Left renal cortex interstitium (tissue), 4 donors: Measurements from ENCODE around the gene ACO1. TPM values are rescaled to one million over a fixed set of nuclear protein-coding genes. Genes with fewer than 3 reads are reported as not detected.

Experiments used
- DNase-seq, 4 donors: peaks; one replicate each; pipeline ENCODE4 v3.0.0-alpha.2; 2013; ENCODE audit warnings: low read depth in 4 of 4, low spot score in 2 of 4, missing footprints in 1 of 4
- polyA plus RNA-seq, 4 donors: library from polyadenylated mRNA; unstranded; fragments of 120-200 nt; gene quantifications; one replicate each; pipeline ENCODE4 v1.2.1, GENCODE V29; 2013; ENCODE audit not compliant: insufficient read length in 4 of 4

ACO1 gene
- polyA plus RNA-seq, 4 donors, result 43.0 to 55.4 (median 45.5) TPM

GRCh38 chr9:32413424-32413823 lies 29.0 kb downstream of the ACO1 start:
- DNase-seq, result no peak

- no peak for DNase-seq
Observed at GRCh38 chr9:32414856-32415255, 30.4 kb downstream of the ACO1 start.

- no peak for DNase-seq
Observed at GRCh38 chr9:32419921-32420320, 35.5 kb downstream of the ACO1 start.

GRCh38 chr9:32422237-32422806 lies 37.9 kb downstream of the ACO1 start:
- no peak for DNase-seq

DNA sequence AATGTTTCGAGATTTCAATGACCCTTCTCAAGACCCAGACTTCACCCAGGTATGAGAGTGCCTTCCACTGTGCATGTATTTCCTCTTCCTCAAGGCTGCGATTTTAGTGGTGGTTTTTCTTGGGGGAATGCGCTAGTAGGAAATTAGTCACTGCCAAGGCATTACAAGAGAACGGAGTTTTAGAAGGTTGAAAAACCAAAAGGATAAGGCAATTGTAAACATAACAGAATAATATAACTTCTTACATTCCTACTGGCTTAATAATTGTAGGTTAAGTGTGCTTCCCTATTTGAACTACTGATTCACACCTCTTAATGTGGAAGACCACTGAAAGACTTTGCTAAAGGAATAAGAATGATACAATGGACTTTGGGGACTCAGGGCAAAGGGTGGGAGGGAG lies 38.9 kb downstream of the ACO1 start:
- no peak for DNase-seq

GRCh38 chr9:32424616-32425015 lies 40.2 kb downstream of the ACO1 start:
- no peak for DNase-seq

DNA sequence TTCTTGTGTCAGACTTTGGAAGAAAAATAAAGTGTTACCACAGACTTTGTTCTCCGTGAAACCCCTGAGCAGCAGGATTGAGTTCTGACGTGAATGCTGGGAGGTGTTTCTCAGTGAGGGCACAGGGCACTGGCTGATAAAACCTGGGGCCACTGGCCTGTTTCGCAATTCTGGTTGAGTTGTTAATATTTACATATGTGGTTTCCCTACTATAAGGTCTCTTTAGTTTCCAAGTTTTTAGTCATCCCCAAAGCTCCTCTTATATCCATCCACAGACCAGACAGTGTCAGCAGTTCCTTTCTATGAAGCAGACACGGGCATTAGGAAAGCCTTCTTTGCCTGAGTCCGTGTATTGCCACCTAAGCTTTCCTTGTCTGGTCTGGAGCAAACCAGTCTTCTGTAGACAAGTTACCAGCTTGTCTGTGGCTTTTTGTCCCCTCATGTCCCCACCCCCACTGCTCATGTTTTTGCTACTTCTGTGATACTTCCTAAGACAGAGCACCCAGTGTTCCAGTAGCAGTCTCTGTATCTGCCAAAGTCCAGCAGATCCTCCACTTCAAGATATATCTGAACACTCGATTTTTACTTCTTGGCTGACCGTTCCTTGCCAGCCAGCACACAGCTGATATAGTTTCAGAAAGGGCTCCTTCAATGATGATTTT lies 42.0 kb downstream of the ACO1 start:
- DNase-seq, result no peak

DNA sequence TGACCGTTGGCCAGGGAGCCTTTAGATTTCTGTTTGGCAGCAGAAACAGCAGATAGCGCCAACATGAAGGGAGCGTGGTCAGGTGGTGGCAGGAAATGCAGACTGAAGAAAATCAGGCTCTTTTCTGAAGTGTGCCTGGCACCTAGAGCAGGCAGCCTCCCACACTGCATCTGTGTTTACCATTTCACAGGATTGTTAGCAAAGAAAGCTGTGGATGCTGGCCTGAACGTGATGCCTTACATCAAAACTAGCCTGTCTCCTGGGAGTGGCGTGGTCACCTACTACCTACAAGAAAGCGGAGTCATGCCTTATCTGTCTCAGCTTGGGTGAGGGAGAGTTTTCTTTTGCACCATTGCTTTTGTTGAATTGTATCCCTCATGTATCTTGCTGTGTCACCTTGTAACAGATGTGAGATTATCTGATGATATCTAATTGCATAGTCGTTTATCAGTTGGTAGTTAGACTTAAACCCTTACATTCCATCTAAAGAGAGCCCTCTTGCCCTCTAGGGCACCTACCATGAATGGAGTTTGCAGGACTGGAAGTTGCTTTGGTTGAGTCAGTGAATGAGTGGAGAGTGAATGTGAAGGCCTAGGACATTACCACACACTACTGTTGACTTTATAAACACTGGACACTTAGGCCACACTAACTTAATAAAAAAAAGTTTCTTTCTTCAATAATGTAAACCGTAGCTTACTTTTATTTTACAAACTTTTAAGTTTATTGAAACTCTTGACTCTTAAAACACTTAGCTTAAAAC lies 42.8 kb downstream of the ACO1 start:
- DNase-seq, result no peak

- no peak for DNase-seq
Observed at GRCh38 chr9:32430720-32431119, 46.3 kb downstream of the ACO1 start.

DNA sequence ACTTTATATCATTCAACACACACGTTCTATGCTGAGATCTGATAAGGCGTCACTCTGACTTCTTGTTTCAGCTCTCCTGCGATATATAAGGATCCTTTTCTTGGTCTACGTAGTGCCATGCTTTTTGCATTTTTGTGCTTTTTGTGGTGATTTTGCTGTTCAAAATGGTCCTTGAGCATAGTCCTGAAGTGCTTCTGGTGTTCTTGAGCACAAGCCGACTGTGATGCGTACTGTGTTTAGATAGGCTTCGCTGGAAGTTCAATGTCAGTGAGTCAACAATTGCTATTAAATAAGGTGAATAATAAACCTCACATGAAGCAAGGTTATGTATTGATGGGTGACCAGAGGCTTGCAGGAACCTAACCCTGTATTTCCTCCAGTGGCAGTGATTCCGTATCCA lies 46.8 kb downstream of the ACO1 start:
- DNase-seq, result no peak

- peak in 1 of 4 donors; percentile 7 for DNase-seq
Observed at GRCh38 chr9:32431940-32432555, 47.6 kb downstream of the ACO1 start.

- no peak for DNase-seq
Observed at GRCh38 chr9:32434892-32435291, 50.4 kb downstream of the ACO1 start.

GRCh38 chr9:32441678-32442077 lies 57.2 kb downstream of the ACO1 start:
- DNase-seq, result no peak

GRCh38 chr9:32442433-32442832 lies 58.0 kb downstream of the ACO1 start:
- no peak for DNase-seq

DNA sequence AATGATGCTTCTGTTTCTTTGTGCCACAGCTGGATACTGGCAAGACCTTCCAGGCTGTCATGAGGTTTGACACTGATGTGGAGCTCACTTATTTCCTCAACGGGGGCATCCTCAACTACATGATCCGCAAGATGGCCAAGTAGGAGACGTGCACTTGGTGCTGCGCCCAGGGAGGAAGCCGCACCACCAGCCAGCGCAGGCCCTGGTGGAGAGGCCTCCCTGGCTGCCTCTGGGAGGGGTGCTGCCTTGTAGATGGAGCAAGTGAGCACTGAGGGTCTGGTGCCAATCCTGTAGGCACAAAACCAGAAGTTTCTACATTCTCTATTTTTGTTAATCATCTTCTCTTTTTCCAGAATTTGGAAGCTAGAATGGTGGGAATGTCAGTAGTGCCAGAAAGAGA lies 65.5 kb downstream of the ACO1 start:
- no peak for DNase-seq

- DNase-seq, result no peak
Observed at GRCh38 chr9:32454280-32454679, 69.8 kb downstream of the ACO1 start.

DNA sequence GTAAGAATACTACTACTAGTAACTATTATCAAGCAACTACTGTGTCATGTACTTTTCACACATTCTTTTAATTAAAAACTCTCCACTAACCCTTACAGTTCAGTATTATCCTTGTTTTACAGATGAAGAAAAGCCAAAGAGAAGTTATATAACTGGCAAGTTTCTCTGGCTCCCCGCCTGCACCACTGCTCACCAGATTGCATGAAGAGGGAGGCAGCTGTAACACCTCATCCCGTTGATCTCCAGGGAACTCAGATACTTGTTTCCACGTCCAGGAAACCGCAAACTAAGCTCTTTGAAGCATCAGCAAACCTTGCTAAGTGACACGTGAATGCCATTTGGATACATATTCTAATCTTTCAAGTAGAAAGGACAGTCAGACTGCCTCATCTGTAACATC lies 71.3 kb downstream of the ACO1 start:
- no peak for DNase-seq

- no peak for DNase-seq
Observed at GRCh38 chr9:32456564-32456963, 72.1 kb downstream of the ACO1 start.

DNA sequence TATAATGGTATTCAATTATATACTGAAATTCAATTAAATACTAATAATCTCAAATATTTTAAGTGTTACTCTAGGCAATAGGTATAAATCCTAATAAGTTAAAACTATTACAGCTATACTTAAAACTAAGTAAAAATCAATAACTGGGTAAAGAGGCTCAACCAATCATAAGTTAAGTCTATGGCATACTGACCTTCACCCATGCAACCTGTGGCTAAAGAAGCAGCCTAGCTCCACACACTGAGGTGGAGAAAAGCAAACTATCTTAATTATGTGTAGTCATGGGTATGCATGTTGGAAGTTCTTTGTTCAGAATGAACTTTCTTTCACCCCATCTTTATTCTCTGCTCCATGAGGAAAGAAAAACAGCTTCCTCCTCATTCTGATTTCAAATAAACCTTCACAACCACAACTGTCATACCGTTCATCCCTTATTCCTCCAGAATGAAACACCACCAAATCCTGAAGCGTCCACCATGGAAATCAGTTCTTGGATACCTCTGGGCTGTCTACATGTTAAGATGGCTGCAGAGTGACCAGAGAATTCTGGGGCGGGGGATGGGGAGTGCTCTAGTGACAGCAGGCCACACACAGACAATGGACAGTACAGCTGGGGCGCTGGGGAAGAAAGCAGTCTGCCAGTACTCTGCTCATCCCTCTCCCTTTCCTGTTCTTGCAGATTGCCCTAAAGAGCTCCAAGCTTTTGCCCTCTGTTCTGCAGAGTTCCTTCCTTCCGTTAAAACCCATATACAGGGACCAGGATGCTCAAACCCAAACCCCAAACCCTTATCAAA lies 79.3 kb downstream of the ACO1 start:
- no peak for DNase-seq

DNA sequence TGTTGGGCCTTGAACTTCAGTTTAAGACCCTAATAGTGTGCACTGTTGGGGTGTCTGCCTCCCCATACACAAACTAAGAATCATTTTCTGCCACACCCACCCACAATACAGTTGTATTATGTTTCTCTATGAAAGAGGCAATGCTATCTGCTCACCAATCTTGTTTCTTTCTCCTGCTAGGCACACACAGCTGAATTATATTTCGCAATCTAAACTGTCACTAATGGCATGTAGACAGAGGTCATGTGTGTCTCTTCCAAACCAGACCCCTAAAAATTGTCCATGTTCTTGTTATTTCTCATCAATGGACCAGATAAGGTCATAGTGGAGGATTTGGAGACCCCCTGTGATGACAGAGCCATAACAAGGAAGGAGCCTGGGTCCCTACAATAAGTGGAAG lies 84.3 kb downstream of the ACO1 start:
- no peak for DNase-seq

GRCh38 chr9:32472344-32472743 lies 87.9 kb downstream of the ACO1 start:
- no peak for DNase-seq
